GM23338 (cell line): Measurements from ENCODE around the gene RHOB. TPM values are rescaled to one million over a fixed set of nuclear protein-coding genes. Genes with fewer than 3 reads are reported as not detected.

Source experiments
- polyA plus RNA-seq: library from polyadenylated mRNA; unstranded; fragments of >200 nt; fragmentation: Nextera tagmentation; extraction: Ambion mirVana; gene quantifications from 2 replicates; pipeline ENCODE4 v1.2.1, GENCODE V29; 2016
- small RNA-seq: library from RNA; depleted of rRNA; stranded (forward); fragments of <200 nt; gene quantifications from one replicate; pipeline ENCODE3, GENCODE V24; 2014; ENCODE audit warnings: low replicate concordance
- total RNA-seq: library from RNA; depleted of rRNA; stranded (reverse); fragments of >200 nt; shearing (Covaris generic); gene quantifications from 2 replicates; pipeline ENCODE4 v1.2.3, GENCODE V29; 2014; rRNA removed

Gene RHOB
- total and polyA plus RNA-seq, 2 experiments from 2014 or later: 6.6 to 26.9 TPM

Small RNA genes lying within 50 kb of the gene (small RNA-seq; reads per million reads assigned to genes)
- not detected for gene RF00019
- not detected for gene RNA5SP86

Other genes starting within 250 kb of the RHOB start
- gene SDC1, start 221.9 kb upstream of the RHOB start, total RNA-seq: 40.6 and 43.0 TPM in 2 replicates
- 16.1 and 16.6 TPM in 2 replicates for gene SDC1, start 221.9 kb upstream of the RHOB start, polyA plus RNA-seq
- gene PUM2, start 96.2 kb upstream of the RHOB start, total RNA-seq: 84.2 and 94.1 TPM in 2 replicates
- gene PUM2, start 96.2 kb upstream of the RHOB start, polyA plus RNA-seq: 27.8 and 29.9 TPM in 2 replicates
- gene HS1BP3, start 204.0 kb downstream of the RHOB start, total RNA-seq: 15.0 and 16.8 TPM in 2 replicates
- 6.0 and 7.2 TPM in 2 replicates for gene HS1BP3, start 204.0 kb downstream of the RHOB start, polyA plus RNA-seq
- gene GDF7, start 220.1 kb downstream of the RHOB start, total RNA-seq: 0.19 and 0.52 TPM in 2 replicates
- 0.16 and 0.19 TPM in 2 replicates for gene GDF7, start 220.1 kb downstream of the RHOB start, polyA plus RNA-seq